ENCODE data around the gene TMEM176A.

The TMEM176A gene

DNA sequence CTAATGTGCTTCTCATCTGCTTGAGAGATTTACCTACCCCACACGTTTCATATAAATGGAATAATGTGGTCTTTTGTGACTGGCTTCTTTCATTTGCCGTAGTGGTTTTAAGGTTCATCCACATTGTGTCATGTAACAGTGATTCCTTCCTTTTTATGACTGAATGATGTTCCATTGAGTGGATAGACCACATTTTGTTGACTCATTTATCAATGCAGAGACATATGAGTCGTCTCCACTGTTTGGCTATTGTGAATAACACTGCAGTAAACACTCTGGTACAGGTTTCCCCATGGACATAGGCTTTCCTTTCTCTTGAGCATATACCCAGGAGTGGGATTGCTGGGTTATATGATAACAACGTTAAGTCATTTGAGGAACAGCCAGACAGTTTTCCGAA, 49.7 kb downstream of the TMEM176A start:
- DNase-seq: no peak

DNA sequence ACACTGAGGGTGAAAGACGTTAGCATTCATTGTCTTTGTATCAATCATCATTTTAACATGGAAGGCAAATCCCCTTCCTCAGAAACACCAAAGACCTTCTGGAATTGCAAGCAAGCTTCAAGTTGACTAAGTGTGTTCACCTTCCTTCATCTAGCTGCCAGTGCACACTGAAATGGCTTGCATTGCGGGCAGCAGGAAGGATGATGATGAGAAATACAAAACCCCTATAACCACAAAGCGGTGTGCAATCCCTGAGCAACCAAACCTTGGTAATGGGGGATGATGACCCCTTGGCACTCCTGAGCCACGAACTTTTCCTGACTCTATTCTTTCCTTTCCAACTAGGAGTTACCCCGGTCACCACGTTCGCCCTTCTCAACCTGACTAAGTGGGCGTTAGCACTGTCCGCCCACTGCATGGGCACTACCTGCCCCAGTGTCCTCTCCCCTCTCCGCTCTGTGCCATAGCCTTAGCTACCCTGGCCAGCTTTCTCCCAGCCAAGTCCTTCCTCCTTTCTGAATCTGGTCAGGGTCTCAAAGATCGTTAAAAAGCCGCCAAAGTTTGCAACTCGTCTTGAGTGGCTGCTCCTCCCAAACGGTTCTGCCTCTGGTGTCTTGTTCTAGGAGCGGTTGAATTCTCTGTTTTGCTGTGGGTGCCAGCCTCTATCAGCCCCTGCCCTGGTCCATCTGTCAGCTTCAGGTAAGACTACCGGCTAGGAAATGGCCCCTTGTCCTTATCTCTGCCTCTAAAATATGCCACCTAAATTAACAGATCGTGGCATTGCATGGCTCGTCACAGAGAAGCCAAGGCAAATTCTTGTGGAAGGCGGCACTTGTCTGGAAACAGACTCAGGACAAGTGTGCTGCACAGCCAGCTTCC, 51.2 kb downstream of the TMEM176A start:
- no peak for DNase-seq

DNA sequence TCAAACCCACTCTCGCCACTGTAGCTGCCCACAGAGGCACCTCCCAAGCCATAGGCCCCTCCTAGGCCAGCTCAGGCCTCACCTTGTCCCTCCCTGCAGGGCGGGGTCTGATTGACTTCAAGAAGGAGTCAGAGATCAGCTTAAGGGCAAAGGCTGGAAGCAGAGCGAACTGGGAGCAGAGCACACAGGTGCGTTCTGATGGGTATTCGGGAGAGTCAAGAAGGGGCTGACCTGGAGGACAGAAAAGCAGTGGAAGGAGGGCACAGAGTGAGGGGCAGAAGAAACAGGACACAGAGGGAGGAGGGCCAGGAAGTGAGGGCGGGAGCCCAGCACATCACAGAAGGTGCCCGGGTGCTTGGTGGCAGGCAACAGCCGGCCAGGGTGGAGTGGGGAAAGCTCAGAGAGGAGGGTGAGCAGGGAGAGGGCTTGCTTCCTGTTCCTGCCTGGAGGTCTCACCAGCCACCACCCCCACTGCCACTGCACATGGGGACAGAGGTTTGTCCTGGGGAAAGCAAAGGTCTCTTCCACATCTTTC, 51.9 kb downstream of the TMEM176A start, which contains the start of gene AOC1:
Gene AOC1, plus strand, starts transcription at position 147 of the 535 bp plus-strand sequence. CDS start 3,954 bp downstream, outside the sequence.
- no peak for DNase-seq

DNA sequence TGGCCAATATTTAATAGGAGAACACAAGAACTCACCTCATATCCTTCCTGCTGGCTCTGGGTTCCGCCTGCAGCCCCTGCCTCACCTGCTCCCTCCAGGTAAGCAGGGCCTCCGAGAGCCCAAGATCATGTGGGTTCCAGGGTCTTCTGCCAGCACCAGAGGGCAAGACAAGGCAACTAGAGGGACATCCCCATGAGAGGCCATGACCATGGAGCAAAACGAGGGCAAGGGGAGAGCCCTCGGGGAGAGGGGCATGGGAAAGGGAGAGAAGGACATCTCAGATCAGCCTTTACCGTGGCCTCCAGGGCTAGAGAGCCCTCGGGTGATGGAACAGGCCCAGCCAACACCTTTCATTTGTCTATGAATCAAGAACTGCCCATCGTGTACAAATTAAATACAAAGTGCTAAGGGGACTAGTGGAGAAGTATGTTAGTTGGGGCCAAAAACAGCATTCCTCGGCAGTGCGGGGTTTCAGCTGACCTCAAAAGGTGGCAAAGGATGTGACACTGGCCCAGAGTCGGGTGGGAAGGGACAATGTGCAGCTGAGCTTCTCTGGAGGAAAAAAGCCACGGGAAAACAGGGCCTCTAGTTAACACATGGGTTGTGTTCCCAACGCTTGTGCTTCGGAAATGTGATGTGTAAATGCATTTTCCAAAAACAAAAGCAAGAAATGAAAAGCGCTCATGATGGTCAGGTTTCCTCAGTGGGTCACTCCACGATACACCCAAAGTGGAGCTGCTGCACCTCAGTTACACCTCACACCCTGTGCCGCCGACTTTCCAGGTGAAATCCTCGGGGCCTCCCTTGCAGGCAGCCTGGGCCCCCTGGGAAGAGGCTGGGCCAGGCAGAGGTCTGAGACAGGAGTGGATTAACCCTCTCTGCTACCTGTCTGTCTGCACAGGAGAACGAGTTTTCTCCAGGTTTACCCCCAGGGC, 53.8 kb downstream of the TMEM176A start:
- DNase-seq: no peak
